ENCODE measurements around the gene SEMA6A.

DNA sequence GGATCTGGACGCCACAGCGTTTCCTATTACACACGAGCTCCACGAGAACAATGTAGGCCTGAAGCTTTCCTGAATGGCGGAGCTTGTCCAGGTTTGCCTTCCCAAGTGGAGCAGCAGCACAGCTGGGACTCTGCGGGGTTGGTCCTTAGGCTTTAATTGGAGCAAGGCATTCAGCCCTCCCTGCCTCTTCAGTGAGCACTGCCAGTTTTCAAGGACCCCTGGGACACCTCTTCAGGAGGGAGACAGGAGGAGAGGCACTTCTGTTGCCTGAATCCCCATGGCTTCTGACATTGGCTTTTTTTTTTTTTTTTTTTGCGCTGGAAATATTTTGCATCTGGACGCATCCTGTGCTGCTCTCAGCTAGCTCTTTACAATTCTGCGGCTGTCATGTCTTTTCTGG lies 179.4 kb downstream of the SEMA6A start:
- TF ChIP-seq, protein P1, sequence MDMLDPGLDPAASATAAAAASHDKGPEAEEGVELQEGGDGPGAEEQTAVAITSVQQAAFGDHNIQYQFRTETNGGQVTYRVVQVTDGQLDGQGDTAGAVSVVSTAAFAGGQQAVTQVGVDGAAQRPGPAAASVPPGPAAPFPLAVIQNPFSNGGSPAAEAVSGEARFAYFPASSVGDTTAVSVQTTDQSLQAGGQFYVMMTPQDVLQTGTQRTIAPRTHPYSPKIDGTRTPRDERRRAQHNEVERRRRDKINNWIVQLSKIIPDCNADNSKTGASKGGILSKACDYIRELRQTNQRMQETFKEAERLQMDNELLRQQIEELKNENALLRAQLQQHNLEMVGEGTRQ (IDR thresholded peaks at IDR 0.05): no peak
- TF ChIP-seq, protein P2, sequence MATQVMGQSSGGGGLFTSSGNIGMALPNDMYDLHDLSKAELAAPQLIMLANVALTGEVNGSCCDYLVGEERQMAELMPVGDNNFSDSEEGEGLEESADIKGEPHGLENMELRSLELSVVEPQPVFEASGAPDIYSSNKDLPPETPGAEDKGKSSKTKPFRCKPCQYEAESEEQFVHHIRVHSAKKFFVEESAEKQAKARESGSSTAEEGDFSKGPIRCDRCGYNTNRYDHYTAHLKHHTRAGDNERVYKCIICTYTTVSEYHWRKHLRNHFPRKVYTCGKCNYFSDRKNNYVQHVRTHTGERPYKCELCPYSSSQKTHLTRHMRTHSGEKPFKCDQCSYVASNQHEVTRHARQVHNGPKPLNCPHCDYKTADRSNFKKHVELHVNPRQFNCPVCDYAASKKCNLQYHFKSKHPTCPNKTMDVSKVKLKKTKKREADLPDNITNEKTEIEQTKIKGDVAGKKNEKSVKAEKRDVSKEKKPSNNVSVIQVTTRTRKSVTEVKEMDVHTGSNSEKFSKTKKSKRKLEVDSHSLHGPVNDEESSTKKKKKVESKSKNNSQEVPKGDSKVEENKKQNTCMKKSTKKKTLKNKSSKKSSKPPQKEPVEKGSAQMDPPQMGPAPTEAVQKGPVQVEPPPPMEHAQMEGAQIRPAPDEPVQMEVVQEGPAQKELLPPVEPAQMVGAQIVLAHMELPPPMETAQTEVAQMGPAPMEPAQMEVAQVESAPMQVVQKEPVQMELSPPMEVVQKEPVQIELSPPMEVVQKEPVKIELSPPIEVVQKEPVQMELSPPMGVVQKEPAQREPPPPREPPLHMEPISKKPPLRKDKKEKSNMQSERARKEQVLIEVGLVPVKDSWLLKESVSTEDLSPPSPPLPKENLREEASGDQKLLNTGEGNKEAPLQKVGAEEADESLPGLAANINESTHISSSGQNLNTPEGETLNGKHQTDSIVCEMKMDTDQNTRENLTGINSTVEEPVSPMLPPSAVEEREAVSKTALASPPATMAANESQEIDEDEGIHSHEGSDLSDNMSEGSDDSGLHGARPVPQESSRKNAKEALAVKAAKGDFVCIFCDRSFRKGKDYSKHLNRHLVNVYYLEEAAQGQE (IDR thresholded peaks at IDR 0.05): no peak
- TF ChIP-seq, protein P3, sequence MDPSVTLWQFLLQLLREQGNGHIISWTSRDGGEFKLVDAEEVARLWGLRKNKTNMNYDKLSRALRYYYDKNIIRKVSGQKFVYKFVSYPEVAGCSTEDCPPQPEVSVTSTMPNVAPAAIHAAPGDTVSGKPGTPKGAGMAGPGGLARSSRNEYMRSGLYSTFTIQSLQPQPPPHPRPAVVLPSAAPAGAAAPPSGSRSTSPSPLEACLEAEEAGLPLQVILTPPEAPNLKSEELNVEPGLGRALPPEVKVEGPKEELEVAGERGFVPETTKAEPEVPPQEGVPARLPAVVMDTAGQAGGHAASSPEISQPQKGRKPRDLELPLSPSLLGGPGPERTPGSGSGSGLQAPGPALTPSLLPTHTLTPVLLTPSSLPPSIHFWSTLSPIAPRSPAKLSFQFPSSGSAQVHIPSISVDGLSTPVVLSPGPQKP (IDR thresholded peaks at IDR 0.05; ENCODE audit: low read depth, low read length): no peak

Data from A549 (cell line).